H1 (cell line): ENCODE results near the gene RAB35. TPM values are rescaled to one million over a fixed set of nuclear protein-coding genes. Genes with fewer than 3 reads are reported as not detected.

Experiments
- CTCF ChIA-PET: fragments of 300-600 bp; sonication (Branson Sonifier 250); formaldehyde crosslinking; loops from one replicate; lab custom pipeline; 2021; ENCODE audit not compliant: partially characterized antibody; lab: Charles Lee
- POLR2A ChIA-PET: fragments of 300-600 bp; sonication (Branson Sonifier 250); formaldehyde crosslinking; loops from one replicate; lab custom pipeline; 2021; ENCODE audit warnings: inconsistent platforms; ENCODE audit not compliant: partially characterized antibody; lab: Charles Lee
- DNase-seq, 2 experiments: peaks; one replicate each; pipeline versions ENCODE4 v3.0.0 to v3.0.0-alpha.2; 2010 to 2022; ENCODE audit warnings: low spot score in 2 of 2, low read depth in 1 of 2, mixed read lengths in 1 of 2
- FAIRE-seq: peaks from 2 replicates; lab custom pipeline; 2011; peaks lifted over from hg19 to GRCh38; lab: Jason Lieb, UNC
- H2AFZ ChIP-seq: 2 replicates; pipeline ENCODE4 v1.8.1; 2012; ENCODE audit warnings: low read length, inconsistent platforms
- H2AK5ac ChIP-seq: 2 replicates; pipeline ENCODE4 v1.6.1; 2013; ENCODE audit warnings: low read depth, low read length
- H2BK120ac ChIP-seq: replicated peaks from 2 replicates; pipeline ENCODE3; 2013; ENCODE audit warnings: low read depth, low read length, inconsistent platforms
- H2BK12ac ChIP-seq: 2 replicates; pipeline ENCODE4 v1.6.1; 2013; ENCODE audit warnings: low read depth, low read length
- H2BK15ac ChIP-seq: 2 replicates; pipeline ENCODE4 v1.6.1; 2013; ENCODE audit warnings: low read length
- H2BK20ac ChIP-seq: 2 replicates; pipeline ENCODE4 v1.6.1; 2013; ENCODE audit warnings: low read length
- H2BK5ac ChIP-seq: 2 replicates; pipeline ENCODE4 v1.6.1; 2013; ENCODE audit warnings: low read depth, low read length
- H3K14ac ChIP-seq: 2 replicates; pipeline ENCODE4 v1.6.1; 2013; ENCODE audit warnings: inconsistent platforms; ENCODE audit not compliant: insufficient read length
- H3K18ac ChIP-seq: 2 replicates; pipeline ENCODE4 v1.6.1; 2013; ENCODE audit warnings: low read length; ENCODE audit errors: extremely low read depth
- H3K23ac ChIP-seq: 2 replicates; pipeline ENCODE4 v1.6.1; 2013; ENCODE audit warnings: inconsistent platforms; ENCODE audit not compliant: insufficient read length
- H3K23me2 ChIP-seq: 2 replicates; pipeline ENCODE4 v1.6.1; 2013; ENCODE audit warnings: low read depth, low read length
- H3K27ac ChIP-seq: 2 replicates; pipeline ENCODE4 v1.6.1; 2011; ENCODE audit warnings: low read depth, low read length, inconsistent platforms
- H3K27me3 ChIP-seq, 4 experiments: replicated peaks in 1 of 4; 1 replicate in 1 of 4; 2 replicates in 3 of 4; pipeline versions ENCODE4 v1.6.1 to v1.8.1; 2011 to 2013; ENCODE audit warnings: low read length in 3 of 4, mild to moderate bottlenecking in 3 of 4, inconsistent platforms in 2 of 4, mixed read lengths in 2 of 4, moderate library complexity in 1 of 4; ENCODE audit not compliant: control insufficient read depth in 3 of 4, insufficient read depth in 3 of 4; ENCODE audit errors: extremely low read depth in 1 of 4
- H3K36me3 ChIP-seq, 4 experiments: 2 replicates each; pipeline versions ENCODE4 v1.6.1 to v1.8.1; 2011 to 2013; ENCODE audit warnings: mild to moderate bottlenecking in 4 of 4, low read length in 3 of 4, moderate library complexity in 2 of 4, control low read depth in 1 of 4, inconsistent platforms in 1 of 4; ENCODE audit not compliant: insufficient read depth in 4 of 4, control insufficient read depth in 2 of 4
- H3K4ac ChIP-seq: replicated peaks from 2 replicates; pipeline ENCODE3; 2013; ENCODE audit warnings: low read length, low read depth, mixed read lengths, inconsistent platforms; ENCODE audit not compliant: insufficient read length
- H3K4me1 ChIP-seq, 4 experiments: replicated peaks in 1 of 4; 1 replicate in 1 of 4; 2 replicates in 3 of 4; pipeline versions ENCODE4 v1.6.1 to v1.8.1; 2011 to 2013; ENCODE audit warnings: low read length in 3 of 4, inconsistent platforms in 2 of 4, mixed read lengths in 1 of 4; ENCODE audit not compliant: insufficient read depth in 4 of 4, control insufficient read depth in 3 of 4
- H3K4me2 ChIP-seq, 2 experiments: 2 replicates each; pipeline versions ENCODE4 v1.6.1 to v1.8.1; 2011 to 2013; ENCODE audit warnings: low read depth in 2 of 2, low read length in 2 of 2, control low read depth in 1 of 2, inconsistent platforms in 1 of 2, mild to moderate bottlenecking in 1 of 2; ENCODE audit not compliant: insufficient read depth in 1 of 2
- H3K4me3 ChIP-seq, 4 experiments: fragments of 200-600, 300-600 bp in 1 of 4; sonication (generic), shearing (Covaris generic), sonication (Bioruptor Twin) in 1 of 4; 2 replicates each; pipeline versions ENCODE4 v1.5.1 to v1.8.1; 2011 to 2016; ENCODE audit warnings: low read length in 4 of 4, low read depth in 3 of 4, control low read depth in 2 of 4, inconsistent platforms in 2 of 4, mild to moderate bottlenecking in 2 of 4, mixed read lengths in 1 of 4, moderate library complexity in 1 of 4; ENCODE audit not compliant: insufficient read depth in 2 of 4; ENCODE audit errors: extremely low read depth in 1 of 4
- H3K56ac ChIP-seq: replicated peaks from 2 replicates; pipeline ENCODE3; 2013; ENCODE audit warnings: low read depth, mild to moderate bottlenecking, mixed read lengths, low read length, inconsistent platforms; ENCODE audit not compliant: insufficient read length
- H3K79me1 ChIP-seq: 2 replicates; pipeline ENCODE4 v1.6.1; 2013; ENCODE audit warnings: low read depth, low read length, control low read depth
- H3K79me2 ChIP-seq, 2 experiments: 2 replicates each; pipeline versions ENCODE4 v1.6.1 to v1.8.1; 2012 to 2013; ENCODE audit warnings: low read length in 2 of 2, mild to moderate bottlenecking in 2 of 2, inconsistent platforms in 1 of 2; ENCODE audit not compliant: insufficient read depth in 2 of 2, control insufficient read depth in 1 of 2
- H3K9ac ChIP-seq, 4 experiments: replicated peaks in 1 of 4; 1 replicate in 1 of 4; 2 replicates in 3 of 4; pipeline versions ENCODE4 v1.6.1 to v1.8.1; 2011 to 2013; ENCODE audit warnings: low read depth in 3 of 4, low read length in 3 of 4, control low read depth in 2 of 4, mild to moderate bottlenecking in 2 of 4, moderate library complexity in 2 of 4, inconsistent platforms in 1 of 4; ENCODE audit errors: extremely low read depth in 1 of 4
- H3K9me3 ChIP-seq, 2 experiments: 2 replicates each; pipeline versions ENCODE4 v1.6.1 to v1.8.1; 2012 to 2013; ENCODE audit warnings: mild to moderate bottlenecking in 2 of 2, moderate library complexity in 2 of 2, control low read depth in 1 of 2, inconsistent platforms in 1 of 2, low read depth in 1 of 2, low read length in 1 of 2, mixed read lengths in 1 of 2; ENCODE audit not compliant: insufficient read depth in 2 of 2
- H4K20me1 ChIP-seq, 2 experiments: replicated peaks in 1 of 2; 2 replicates each; pipeline versions ENCODE3 to v1.8.1; 2011 to 2013; ENCODE audit warnings: inconsistent platforms in 2 of 2, low read length in 2 of 2, mild to moderate bottlenecking in 1 of 2; ENCODE audit not compliant: insufficient read depth in 2 of 2, control insufficient read depth in 1 of 2
- H4K5ac ChIP-seq: 2 replicates; pipeline ENCODE4 v1.6.1; 2013; ENCODE audit warnings: low read length, low read depth, mixed read lengths, inconsistent platforms; ENCODE audit not compliant: insufficient read length
- H4K8ac ChIP-seq: 2 replicates; pipeline ENCODE4 v1.8.0; 2013; ENCODE audit warnings: mild to moderate bottlenecking, moderate library complexity, low read length, inconsistent platforms; ENCODE audit not compliant: insufficient read depth; ENCODE audit errors: extremely low read depth
- H4K91ac ChIP-seq: replicated peaks from 2 replicates; pipeline ENCODE3; 2013; ENCODE audit warnings: low read length, mixed read lengths, inconsistent platforms; ENCODE audit not compliant: insufficient read length
- GTF2F1 ChIP-seq: IDR thresholded peaks from 2 replicates; pipeline ENCODE4 v1.6.1; 2012; ENCODE audit warnings: low read depth, low read length, improper control_type of control experiment, borderline replicate concordance
- TAF1 ChIP-seq: IDR thresholded peaks from 2 replicates; pipeline ENCODE4 v1.6.1; 2011; ENCODE audit warnings: mild to moderate bottlenecking, low read depth, low read length
- WGBS, 2 experiments: shearing (Covaris generic) in 1 of 2; methylation state at CpG; one replicate each; pipeline versions ENCODE4 v1.1.6 to v1.1.7; 2013 to 2015; ENCODE audit warnings: low lambda C conversion rate in 2 of 2, mixed read lengths in 2 of 2, inconsistent platforms in 1 of 2, low coverage in 1 of 2, missing lambda C conversion rate in 1 of 2; ENCODE audit not compliant: insufficient replicate concordance in 2 of 2, insufficient coverage in 1 of 2, insufficient read length in 1 of 2; ENCODE audit errors: extremely low coverage in 1 of 2, missing lambda C conversion rate in 1 of 2; 5-methylcytosine and 5-hydroxymethylcytosine counted together
- polyA plus RNA-seq, 7 experiments: library from polyadenylated mRNA; depleted of rRNA in 3 of 7; stranded (reverse) in 5 of 7; unstranded in 2 of 7; fragments of >200 nt in 5 of 7; fragments of 200-250 nt in 2 of 7; gene quantifications; 1 replicate in 5 of 7; 2 replicates in 1 of 7; 4 replicates in 1 of 7; pipeline versions ENCODE4 v1.2.1 to v1.2.3, GENCODE V29; 2011 to 2013; ENCODE audit warnings: missing spikeins in 2 of 7, mixed read lengths in 2 of 7
- total RNA-seq: library from RNA; stranded (reverse); fragmentation: NEBNext Ultra II Directional; extraction: Animal tissue kit (Norgen Biotek cat#: 25700); gene quantifications from 2 replicates; pipeline ENCODE4 v1.2.1, GENCODE V29; 2021

The RAB35 gene
- total and polyA plus RNA-seq, 2 of the 8 experiments (the other 6 are each of a cell fraction or from before 2014, with no cell fraction given) = 33.4 to 39.0 TPM

DNA sequence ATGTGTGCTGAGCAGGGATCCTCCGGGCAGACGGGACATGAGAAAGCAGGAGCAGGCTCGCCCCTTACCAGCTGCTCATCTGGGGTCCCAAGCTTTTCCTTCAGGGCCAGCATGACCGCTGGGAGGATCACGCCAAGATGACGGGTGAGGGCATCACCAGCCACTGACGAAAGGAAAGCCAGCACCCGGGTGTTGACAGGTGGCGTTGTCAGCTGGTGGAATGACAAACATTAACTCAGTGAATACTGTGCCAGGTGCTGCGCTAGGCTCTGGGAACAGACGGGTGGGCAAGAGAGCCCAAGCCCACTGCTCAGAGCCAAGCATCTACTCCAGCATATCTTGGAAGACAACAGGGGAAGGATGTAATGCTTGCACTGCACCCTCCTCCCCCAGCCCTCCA lies 21.3 kb upstream of the RAB35 start:
- TF ChIP-seq GTF2F1 (no peak), TAF1 (no peak)
- H3K36me3 ChIP-seq = peaks cover 71 to 91% (median 86%) of the 10 kb centered on the region in 4 experiments
- H3K27me3 ChIP-seq = no peaks in the 10 kb centered on the region

More for the DNA sequence above, 21.3 kb upstream of the RAB35 start:
- no peak for FAIRE-seq
- Histone ChIP-seq H2AK5ac (no peak overlapping the region), H3K9ac (no peak overlapping the region), H2BK15ac (no peak overlapping the region), H3K23ac (no peak overlapping the region), H2BK12ac (no peak overlapping the region), H4K8ac (no peak overlapping the region), H3K79me2 (no peaks in the 10 kb centered on the region), H3K14ac (no peak overlapping the region), H3K18ac (no peak overlapping the region), H3K4me1 (no peaks in the 10 kb centered on the region; a peak in 1 of 7 replicates), H3K4me3 (no peak overlapping the region), H2BK120ac (no peak overlapping the region), H2BK5ac (no peak overlapping the region; the same call in 1 of the 2 replicates), H3K56ac (no peak overlapping the region), H3K23me2 (no peaks in the 10 kb centered on the region), H4K20me1 (peaks cover 0 to 12% of the 10 kb centered on the region in 2 experiments), H3K79me1 (no peaks in the 10 kb centered on the region; the same call in none of the 2 replicates), H3K9me3 (no peaks in the 10 kb centered on the region), H3K4me2 (no peak overlapping the region), H4K91ac (no peak overlapping the region), H3K27ac (no peak overlapping the region), H2BK20ac (no peak overlapping the region), H2AFZ (no peak overlapping the region), H4K5ac (no peak overlapping the region), H3K4ac (no peak overlapping the region)
- WGBS, 2 experiments = 97% methylated on average over 11 of the region's 11 CpGs; no CpG with 5 or more reads in 1 of the 2 experiments
- DNase-seq = no peak
- POLR2A ChIA-PET = interaction anchor here (0.6 to 1.9 kb wide), 7 partner anchors 11 to 59 kb away, joined by 3 to 8 read pairs (median 3); no protein-coding TSS in a partner anchor
- CTCF ChIA-PET = interaction anchor here (0.6 to 1.0 kb wide), 2 partner anchors 9 to 1505 kb away, joined by 3 read pairs; no protein-coding TSS in a partner anchor
